Neural cell (in vitro differentiated cells): ENCODE results near the gene FNBP1L.

Experiments
- EP300 ChIP-seq: fragments of 450-650 bp; conservative IDR thresholded peaks from 2 replicates; pipeline ENCODE4 v1.6.1; 2014; ENCODE audit warnings: antibody characterized with exemption, mild to moderate bottlenecking, moderate library complexity; ENCODE audit not compliant: poor library complexity, severe bottlenecking
- EZH2 ChIP-seq: fragments of 200-600, 300-800 bp; shearing (Covaris generic), sonication (generic); IDR thresholded peaks from 2 replicates; pipeline ENCODE4 v1.6.1; 2014; ENCODE audit warnings: antibody characterized with exemption, low read length, borderline replicate concordance, mild to moderate bottlenecking; ENCODE audit not compliant: insufficient read depth, poor library complexity, severe bottlenecking
- TAF1 ChIP-seq: IDR thresholded peaks from 2 replicates; pipeline ENCODE4 v1.6.1; 2012; ENCODE audit warnings: low read depth
- TF ChIP-seq, protein P1 (sequence below): fragments of 450-650 bp; IDR thresholded peaks from 2 replicates; pipeline ENCODE4 v1.5.1; 2014; ENCODE audit warnings: antibody characterized with exemption, mild to moderate bottlenecking, moderate library complexity; ENCODE audit not compliant: poor library complexity, severe bottlenecking

DNA sequence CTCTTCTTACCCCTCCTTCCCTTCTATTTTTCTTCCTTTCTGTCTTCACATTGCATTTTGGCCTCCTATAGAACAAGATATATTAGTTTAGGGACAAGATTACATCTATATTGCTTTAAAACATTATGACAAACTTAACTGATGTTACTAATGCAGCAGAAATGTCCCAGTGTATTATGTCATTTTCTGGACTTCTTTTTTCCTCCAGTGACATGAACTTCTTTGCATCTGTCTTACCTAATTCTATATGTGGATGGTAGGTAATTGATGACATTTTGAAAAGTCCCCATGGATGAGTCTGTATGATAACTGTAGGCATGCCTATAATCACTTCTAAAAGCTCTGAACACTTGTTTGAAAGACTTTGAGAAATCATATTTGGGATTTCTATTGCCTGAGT is 89.5 kb downstream of the FNBP1L start:
- TF ChIP-seq TAF1 (no peak), EZH2 (no peak), EP300 (no peak)
- TF ChIP-seq, protein P1, sequence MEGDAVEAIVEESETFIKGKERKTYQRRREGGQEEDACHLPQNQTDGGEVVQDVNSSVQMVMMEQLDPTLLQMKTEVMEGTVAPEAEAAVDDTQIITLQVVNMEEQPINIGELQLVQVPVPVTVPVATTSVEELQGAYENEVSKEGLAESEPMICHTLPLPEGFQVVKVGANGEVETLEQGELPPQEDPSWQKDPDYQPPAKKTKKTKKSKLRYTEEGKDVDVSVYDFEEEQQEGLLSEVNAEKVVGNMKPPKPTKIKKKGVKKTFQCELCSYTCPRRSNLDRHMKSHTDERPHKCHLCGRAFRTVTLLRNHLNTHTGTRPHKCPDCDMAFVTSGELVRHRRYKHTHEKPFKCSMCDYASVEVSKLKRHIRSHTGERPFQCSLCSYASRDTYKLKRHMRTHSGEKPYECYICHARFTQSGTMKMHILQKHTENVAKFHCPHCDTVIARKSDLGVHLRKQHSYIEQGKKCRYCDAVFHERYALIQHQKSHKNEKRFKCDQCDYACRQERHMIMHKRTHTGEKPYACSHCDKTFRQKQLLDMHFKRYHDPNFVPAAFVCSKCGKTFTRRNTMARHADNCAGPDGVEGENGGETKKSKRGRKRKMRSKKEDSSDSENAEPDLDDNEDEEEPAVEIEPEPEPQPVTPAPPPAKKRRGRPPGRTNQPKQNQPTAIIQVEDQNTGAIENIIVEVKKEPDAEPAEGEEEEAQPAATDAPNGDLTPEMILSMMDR: no peak
